Neural crest cell (in vitro differentiated cells): Measurements from ENCODE around the gene GLB1L3. TPM values are rescaled to one million over a fixed set of nuclear protein-coding genes. Genes with fewer than 3 reads are reported as not detected.

Source experiments
- DNase-seq: peaks from one replicate; pipeline ENCODE4 v3.0.0; 2021; ENCODE audit warnings: low read depth, mixed read lengths, low spot score
- H3K27ac Mint-ChIP-seq: one replicate; pipeline ENCODE4 v1.8.0; 2021; ENCODE audit warnings: mild to moderate bottlenecking, mixed read lengths; ENCODE audit not compliant: unreplicated experiment
- H3K27me3 Mint-ChIP-seq: 2 replicates; pipeline ENCODE4 v1.8.0; 2021; ENCODE audit warnings: low read depth, mild to moderate bottlenecking, mixed read lengths
- H3K36me3 Mint-ChIP-seq: 2 replicates; pipeline ENCODE4 v1.8.0; 2021; ENCODE audit warnings: low read depth, mild to moderate bottlenecking, mixed read lengths
- H3K4me1 Mint-ChIP-seq: 2 replicates; pipeline ENCODE4 v1.8.0; 2021; ENCODE audit warnings: mixed read lengths
- H3K4me3 Mint-ChIP-seq: one replicate; pipeline ENCODE4 v1.8.0; 2021; ENCODE audit warnings: mild to moderate bottlenecking, mixed read lengths
- H3K9me3 Mint-ChIP-seq: 2 replicates; pipeline ENCODE4 v1.8.0; 2021; ENCODE audit warnings: mixed read lengths
- total RNA-seq: library from RNA; stranded (reverse); gene quantifications from 2 replicates; pipeline ENCODE4 v1.2.1, GENCODE V29; 2021
- TF ChIP-seq, protein P1 (sequence below): fragments of 200-600 bp; sonication (generic); conservative IDR thresholded peaks from 2 replicates; pipeline ENCODE4 v1.5.0; 2021; ENCODE audit warnings: antibody characterized with exemption, mild to moderate bottlenecking

GLB1L3 gene
- total RNA-seq, 1 donor from 2014 or later = 0.28 TPM

GRCh38 chr11:134358165-134358855, 82.1 kb downstream of the GLB1L3 start:
- H3K27ac Mint-ChIP-seq = no peak overlapping the region
- TF ChIP-seq, protein P1, sequence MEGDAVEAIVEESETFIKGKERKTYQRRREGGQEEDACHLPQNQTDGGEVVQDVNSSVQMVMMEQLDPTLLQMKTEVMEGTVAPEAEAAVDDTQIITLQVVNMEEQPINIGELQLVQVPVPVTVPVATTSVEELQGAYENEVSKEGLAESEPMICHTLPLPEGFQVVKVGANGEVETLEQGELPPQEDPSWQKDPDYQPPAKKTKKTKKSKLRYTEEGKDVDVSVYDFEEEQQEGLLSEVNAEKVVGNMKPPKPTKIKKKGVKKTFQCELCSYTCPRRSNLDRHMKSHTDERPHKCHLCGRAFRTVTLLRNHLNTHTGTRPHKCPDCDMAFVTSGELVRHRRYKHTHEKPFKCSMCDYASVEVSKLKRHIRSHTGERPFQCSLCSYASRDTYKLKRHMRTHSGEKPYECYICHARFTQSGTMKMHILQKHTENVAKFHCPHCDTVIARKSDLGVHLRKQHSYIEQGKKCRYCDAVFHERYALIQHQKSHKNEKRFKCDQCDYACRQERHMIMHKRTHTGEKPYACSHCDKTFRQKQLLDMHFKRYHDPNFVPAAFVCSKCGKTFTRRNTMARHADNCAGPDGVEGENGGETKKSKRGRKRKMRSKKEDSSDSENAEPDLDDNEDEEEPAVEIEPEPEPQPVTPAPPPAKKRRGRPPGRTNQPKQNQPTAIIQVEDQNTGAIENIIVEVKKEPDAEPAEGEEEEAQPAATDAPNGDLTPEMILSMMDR = no peak
- H3K4me1 Mint-ChIP-seq = peaks cover 5% of the 10 kb centered on the region
- no peak for DNase-seq
- H3K4me3 Mint-ChIP-seq = no peak overlapping the region
- H3K27me3 Mint-ChIP-seq = no peaks in the 10 kb centered on the region
- no peaks in the 10 kb centered on the region for H3K9me3 Mint-ChIP-seq
- H3K36me3 Mint-ChIP-seq = peaks cover 5% of the 10 kb centered on the region

GRCh38 chr11:134358856-134359490, 82.8 kb downstream of the GLB1L3 start:
- Mint-ChIP-seq H3K4me1 (peaks cover 5% of the 10 kb centered on the region), H3K4me3 (no peak overlapping the region), H3K9me3 (no peaks in the 10 kb centered on the region), H3K27me3 (no peaks in the 10 kb centered on the region), H3K36me3 (no peaks in the 10 kb centered on the region), H3K27ac (no peak overlapping the region)
- DNase-seq = no peak
- TF ChIP-seq, protein P1 = no peak

GRCh38 chr11:134359646-134360045, 83.5 kb downstream of the GLB1L3 start:
- H3K4me3 Mint-ChIP-seq = no peak overlapping the region

DNA sequence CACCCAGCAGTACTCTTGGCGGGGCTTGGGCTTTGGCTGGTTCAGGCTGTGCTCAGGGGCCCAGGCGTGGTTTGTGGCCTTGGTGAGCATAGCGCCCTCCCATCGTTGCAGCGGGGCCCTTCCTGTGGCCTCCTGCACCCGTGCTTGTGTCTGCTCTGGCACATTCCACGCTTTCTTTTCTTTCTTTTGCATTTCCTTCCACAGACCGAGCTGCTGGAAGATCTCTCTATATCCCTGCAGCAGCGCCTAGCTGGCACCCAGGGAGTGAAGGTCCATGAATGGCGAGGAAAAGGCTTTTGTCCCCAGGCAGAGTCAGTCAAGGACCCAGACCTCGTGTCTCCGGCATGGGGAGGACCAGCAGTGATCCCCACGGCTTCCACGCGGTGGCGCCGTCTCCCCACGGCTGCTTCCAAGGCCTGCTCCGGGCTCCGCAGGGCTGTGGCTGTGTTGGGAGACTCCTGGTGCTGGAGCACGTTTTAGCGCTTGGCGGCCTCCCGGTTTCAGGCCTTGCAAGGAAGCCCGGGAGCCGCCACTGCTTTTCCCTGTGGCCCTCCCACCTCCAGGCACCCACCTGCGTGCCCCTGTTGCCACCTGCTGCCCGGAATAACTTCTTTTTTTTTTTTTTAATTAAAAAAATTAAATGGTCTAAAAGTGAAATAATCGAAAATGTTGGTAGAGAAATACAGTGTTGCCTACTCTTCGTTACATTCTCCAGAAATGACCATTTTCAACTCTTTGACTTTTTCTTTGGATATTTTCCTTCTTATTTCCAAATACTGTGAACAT, 84.1 kb downstream of the GLB1L3 start:
- no peaks in the 10 kb centered on the region for H3K9me3 Mint-ChIP-seq
- H3K27me3 Mint-ChIP-seq = no peaks in the 10 kb centered on the region
- no peak overlapping the region for H3K27ac Mint-ChIP-seq
- no peak overlapping the region for H3K4me3 Mint-ChIP-seq
- TF ChIP-seq, protein P1 = peak; percentile 97
- H3K4me1 Mint-ChIP-seq = peaks cover 5% of the 10 kb centered on the region
- DNase-seq = peak; percentile 97
- H3K36me3 Mint-ChIP-seq = no peaks in the 10 kb centered on the region

More at GRCh38 chr11:134359646-134360045, 83.5 kb downstream of the GLB1L3 start:
- Mint-ChIP-seq H3K9me3 (no peaks in the 10 kb centered on the region), H3K4me1 (peaks cover 5% of the 10 kb centered on the region), H3K27me3 (no peaks in the 10 kb centered on the region), H3K27ac (no peak overlapping the region), H3K36me3 (no peaks in the 10 kb centered on the region)
- DNase-seq = no peak
- TF ChIP-seq, protein P1 = no peak

- TF ChIP-seq, protein P1 = no peak
- H3K4me1 Mint-ChIP-seq = peaks cover 5% of the 10 kb centered on the region
- H3K4me3 Mint-ChIP-seq = no peak overlapping the region
- no peaks in the 10 kb centered on the region for H3K36me3 Mint-ChIP-seq
- no peak overlapping the region for H3K27ac Mint-ChIP-seq
- no peaks in the 10 kb centered on the region for H3K27me3 Mint-ChIP-seq
- no peak for DNase-seq
- H3K9me3 Mint-ChIP-seq = no peaks in the 10 kb centered on the region
Observed at GRCh38 chr11:134361661-134362060, 85.5 kb downstream of the GLB1L3 start.
